ENCODE results near the gene ASZ1.

The ASZ1 gene

DNA sequence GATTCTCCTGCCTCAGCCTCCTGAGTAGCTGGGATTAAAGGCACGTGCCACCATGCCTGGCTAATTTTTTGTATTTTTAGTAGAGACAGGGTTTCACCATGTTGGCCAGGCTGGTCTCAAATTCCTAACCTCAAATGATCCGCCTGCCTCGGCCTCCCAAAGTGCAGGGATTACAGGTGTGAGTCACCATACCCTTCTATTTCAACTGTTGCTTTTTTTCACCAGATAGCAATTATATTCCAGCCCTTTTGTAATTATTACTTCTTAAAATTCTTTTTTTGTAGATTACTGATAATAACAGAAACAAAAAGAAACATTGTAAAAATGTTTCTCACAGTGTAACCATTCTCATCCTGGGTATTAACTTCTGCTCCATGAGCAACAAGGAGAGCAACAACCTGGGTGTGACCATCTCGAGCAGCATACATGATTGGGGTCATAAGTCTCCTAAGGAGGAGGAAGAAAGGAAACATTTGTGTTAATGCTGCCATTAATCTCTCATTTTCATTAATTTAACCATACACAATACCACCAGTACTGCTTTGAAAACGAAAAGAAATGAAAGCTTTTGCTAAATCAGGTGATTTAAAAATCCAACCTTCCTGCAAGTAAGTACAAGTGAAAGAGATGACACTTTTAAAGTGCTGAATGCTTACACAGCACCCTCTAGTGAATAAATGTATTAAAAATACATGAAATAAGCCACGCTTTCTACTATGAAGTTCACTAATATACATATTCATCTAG, 41.8 kb downstream of the ASZ1 start:
- H3K9me3 ChIP-seq (ENCODE audit: control insufficient read depth, insufficient read depth, low read length): no peaks in the 10 kb centered on the region
- H3K4me1 ChIP-seq (ENCODE audit: insufficient read depth, low read length): no peaks in the 10 kb centered on the region
- H3K36me3 ChIP-seq (ENCODE audit: insufficient read depth, low read length): no peaks in the 10 kb centered on the region
- no peak overlapping the region for H3K9ac ChIP-seq (ENCODE audit: low read depth, low read length)

DNA sequence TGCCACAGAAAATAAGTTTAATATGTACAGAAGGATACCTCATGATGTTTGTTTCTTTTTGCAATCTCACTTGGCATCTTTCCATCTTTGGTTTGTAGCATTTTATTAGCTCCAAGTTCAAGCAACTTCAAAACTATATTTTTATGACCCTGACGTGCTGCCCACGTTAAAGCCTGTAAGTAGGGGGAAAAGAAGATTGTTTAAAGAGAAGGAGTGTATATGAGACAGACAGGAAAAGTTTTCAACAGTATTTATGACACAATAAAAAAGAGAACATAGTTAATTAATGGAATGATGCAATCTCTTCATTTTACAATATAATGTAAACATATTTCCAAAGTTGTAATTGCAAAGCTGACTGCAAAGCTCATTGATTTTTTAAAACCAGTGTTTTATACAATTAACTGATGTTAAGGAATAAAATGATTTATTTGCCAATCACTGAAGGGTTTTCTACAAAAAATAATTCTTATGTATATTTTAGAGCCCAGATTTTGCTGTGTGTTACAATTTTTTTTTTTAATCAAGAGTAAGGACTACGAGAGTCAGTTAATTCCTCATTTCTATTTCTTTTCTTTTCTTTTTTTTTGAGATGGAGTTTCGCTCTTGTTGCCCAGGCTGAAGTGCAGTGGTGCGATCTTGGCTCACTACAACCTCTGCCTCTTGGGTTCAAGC, 42.5 kb downstream of the ASZ1 start:
- no peak overlapping the region for H3K9ac ChIP-seq (ENCODE audit: low read depth, low read length)
- H3K36me3 ChIP-seq (ENCODE audit: insufficient read depth, low read length): no peaks in the 10 kb centered on the region
- no peaks in the 10 kb centered on the region for H3K9me3 ChIP-seq (ENCODE audit: control insufficient read depth, insufficient read depth, low read length)
- no peaks in the 10 kb centered on the region for H3K4me1 ChIP-seq (ENCODE audit: insufficient read depth, low read length)

DNA sequence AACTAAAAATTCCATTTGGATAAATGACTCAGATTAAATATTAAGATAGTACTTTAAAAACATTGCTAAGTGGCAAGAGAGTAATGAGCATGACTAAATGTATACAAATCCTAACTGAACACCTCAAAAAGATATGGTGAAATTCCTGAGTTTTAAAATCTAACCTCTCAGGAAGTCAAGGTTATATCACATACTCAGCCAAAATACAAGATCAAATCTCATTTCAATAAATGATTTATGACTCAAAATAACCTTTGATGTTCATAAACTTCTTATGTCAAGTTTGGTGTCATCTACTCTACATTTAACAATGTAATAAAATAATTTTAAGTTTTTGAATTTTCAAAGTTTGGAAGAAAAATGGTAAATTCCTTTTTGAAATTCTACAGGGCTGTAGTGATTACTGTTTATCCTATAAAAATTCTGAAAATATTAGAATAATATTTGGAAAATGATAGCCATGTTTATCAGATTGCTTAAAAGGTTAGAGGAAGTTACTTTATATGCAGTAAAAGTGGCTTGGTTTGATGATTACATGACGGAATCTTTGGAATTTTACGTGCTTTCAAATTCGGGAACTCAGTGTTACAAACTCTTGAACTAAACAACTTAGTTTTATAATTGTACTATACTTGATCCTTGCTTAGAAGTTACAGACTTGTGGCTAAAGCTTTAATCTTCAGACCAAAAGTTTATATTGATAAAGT, 43.7 kb downstream of the ASZ1 start:
- Histone ChIP-seq H3K9me3 (ENCODE audit: control insufficient read depth, insufficient read depth, low read length) (no peaks in the 10 kb centered on the region), H3K4me1 (ENCODE audit: insufficient read depth, low read length) (no peaks in the 10 kb centered on the region), H3K36me3 (ENCODE audit: insufficient read depth, low read length) (no peaks in the 10 kb centered on the region), H3K9ac (ENCODE audit: low read depth, low read length) (no peak overlapping the region)

DNA sequence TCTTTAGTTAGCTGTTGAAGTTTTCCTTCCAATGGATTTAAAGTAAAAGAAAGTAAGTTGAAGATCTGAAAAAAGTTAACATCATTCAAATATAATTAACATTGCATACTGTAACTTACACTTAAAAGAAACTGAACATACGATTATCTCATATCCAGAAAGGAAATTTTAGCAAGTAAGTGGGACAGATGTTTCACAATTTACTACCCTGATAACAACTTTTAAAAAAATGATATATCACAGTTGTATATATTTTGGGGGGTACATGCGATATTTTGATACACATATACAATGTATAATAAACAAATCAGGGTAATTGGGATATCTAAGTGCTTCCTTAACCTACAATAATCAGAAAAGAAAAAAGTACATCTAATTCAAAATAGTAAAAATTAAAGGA, 44.2 kb downstream of the ASZ1 start:
- no peaks in the 10 kb centered on the region for H3K4me1 ChIP-seq (ENCODE audit: insufficient read depth, low read length)
- H3K36me3 ChIP-seq (ENCODE audit: insufficient read depth, low read length): no peaks in the 10 kb centered on the region
- H3K9ac ChIP-seq (ENCODE audit: low read depth, low read length): no peak overlapping the region
- H3K9me3 ChIP-seq (ENCODE audit: control insufficient read depth, insufficient read depth, low read length): no peaks in the 10 kb centered on the region

DNA sequence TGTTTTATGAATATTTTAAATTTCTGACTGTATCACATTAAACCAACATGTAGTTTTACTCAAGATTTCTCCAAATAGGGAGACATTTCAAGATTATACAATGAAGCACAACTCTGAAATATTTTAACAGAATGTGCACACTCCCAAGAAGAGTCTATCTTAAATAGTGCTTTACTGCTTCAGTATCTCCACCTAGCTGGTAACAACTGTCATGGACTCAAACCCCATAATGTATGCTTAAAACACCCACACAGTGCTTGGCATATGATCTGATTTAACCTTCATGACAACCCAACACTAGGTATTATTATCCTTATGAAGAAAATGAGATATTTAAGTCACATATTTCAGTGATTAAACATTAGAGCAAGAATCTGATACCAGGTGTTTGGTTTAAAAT, 45.9 kb downstream of the ASZ1 start:
- Histone ChIP-seq H3K9ac (ENCODE audit: low read depth, low read length) (no peak overlapping the region), H3K4me1 (ENCODE audit: insufficient read depth, low read length) (no peaks in the 10 kb centered on the region), H3K9me3 (ENCODE audit: control insufficient read depth, insufficient read depth, low read length) (no peaks in the 10 kb centered on the region), H3K36me3 (ENCODE audit: insufficient read depth, low read length) (no peaks in the 10 kb centered on the region)

DNA sequence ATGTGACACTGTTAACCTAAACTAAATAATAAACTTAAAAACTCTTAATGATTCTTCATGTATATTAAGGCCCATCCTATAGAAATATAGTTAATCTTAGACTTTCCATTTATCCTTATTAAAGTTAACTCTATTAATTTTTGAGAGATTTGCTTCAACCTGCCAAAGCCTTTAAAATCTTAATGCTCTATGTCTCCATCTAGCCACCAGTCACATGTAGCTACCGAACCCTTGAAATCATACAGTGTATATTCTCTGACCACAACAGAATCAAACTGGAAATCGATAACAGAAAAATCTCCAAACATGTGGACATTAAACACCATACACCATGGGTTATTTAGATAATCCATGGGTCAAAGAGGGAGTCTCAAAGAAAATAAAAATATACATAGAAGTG, 51.9 kb downstream of the ASZ1 start:
- Histone ChIP-seq H3K9ac (ENCODE audit: low read depth, low read length) (no peak overlapping the region), H3K9me3 (ENCODE audit: control insufficient read depth, insufficient read depth, low read length) (no peaks in the 10 kb centered on the region), H3K4me1 (ENCODE audit: insufficient read depth, low read length) (no peaks in the 10 kb centered on the region)

DNA sequence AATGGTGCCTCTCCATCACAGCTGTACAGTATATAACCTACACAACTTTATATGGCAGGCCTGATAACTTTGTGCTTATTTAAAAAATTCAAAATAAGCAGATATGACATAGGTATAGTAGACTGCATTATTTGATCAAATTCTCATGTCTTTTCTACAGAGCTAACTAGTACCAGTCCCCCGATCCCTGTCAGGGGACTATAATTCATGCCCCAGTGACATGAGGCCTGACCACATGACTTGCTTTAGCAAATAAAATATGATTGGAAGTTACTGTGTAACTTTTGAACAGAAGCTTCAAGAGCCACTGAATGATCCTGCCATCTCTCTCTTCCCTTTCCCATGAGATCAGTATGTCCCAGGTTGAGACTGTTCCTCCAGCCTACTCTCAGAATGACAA, 55.2 kb downstream of the ASZ1 start:
- Histone ChIP-seq H3K36me3 (ENCODE audit: insufficient read depth, low read length) (no peaks in the 10 kb centered on the region), H3K4me1 (ENCODE audit: insufficient read depth, low read length) (no peaks in the 10 kb centered on the region), H3K9me3 (ENCODE audit: control insufficient read depth, insufficient read depth, low read length) (no peaks in the 10 kb centered on the region), H3K9ac (ENCODE audit: low read depth, low read length) (no peak overlapping the region)

More for the DNA sequence above, 51.9 kb downstream of the ASZ1 start:
- H3K36me3 ChIP-seq (ENCODE audit: insufficient read depth, low read length): no peaks in the 10 kb centered on the region

DNA sequence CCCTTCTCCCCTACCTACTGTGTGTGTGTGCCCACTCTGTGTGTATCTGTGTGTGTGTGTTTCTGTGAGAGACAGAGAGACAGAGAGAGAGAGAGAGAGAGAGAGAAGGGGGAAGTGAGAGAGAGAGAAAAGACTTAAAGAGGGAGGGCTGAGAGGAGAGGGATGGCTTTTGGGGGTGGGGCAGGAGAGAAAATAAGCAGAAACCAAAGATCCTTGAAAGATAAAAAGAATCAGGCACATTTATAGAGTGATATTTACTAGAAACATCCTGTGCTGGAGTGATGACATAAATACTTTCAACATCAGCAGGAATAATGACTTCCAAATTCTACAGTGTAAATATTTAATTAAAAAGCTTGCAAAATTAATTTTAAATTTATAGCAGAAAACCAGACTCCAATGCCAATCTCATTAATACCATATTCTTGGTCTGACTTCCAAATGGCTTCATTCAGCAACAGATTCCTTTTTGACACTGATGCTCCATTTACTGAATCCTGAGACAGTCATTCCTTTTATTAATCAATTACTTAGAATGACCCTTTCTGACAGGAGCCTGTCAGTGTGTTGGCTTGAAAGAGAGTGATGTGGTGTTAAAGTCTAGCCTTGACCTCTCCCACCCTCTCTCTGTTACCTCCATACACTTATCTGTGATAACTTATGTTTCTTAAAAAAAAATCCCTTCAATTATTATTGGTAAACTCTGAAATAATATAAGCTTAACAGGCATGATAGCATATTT, 62.8 kb downstream of the ASZ1 start:
- no peaks in the 10 kb centered on the region for H3K36me3 ChIP-seq (ENCODE audit: insufficient read depth, low read length)
- no peaks in the 10 kb centered on the region for H3K9me3 ChIP-seq (ENCODE audit: control insufficient read depth, insufficient read depth, low read length)
- H3K4me1 ChIP-seq (ENCODE audit: insufficient read depth, low read length): no peaks in the 10 kb centered on the region
- no peak overlapping the region for H3K9ac ChIP-seq (ENCODE audit: low read depth, low read length)

DNA sequence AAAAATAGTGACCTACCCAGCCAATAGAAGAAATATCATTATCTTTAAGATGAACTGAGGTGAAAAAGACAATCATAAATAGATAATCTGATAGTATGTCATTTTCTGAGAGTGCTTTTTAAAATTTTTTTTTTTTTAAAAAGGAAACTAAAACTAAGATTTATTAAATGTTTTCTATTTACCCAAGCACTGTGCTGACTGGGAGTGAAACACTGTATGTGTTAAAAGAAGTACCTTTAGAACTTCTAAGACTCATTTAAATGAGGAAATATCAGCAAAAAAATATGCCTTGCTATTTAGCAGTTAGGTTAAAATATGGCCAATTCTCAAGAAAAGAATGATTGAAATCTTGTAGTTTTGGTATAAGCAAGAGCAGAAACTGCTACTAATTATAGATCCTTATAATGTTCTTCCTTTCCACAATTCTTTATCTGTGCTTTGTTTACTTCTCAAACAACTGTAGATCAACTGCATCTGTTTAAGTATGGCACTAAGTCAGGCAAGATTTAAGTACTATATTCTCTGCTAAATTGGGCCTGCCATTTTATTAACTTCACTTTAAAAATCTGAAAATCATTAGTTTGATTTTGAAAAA, 64.9 kb downstream of the ASZ1 start:
- H3K9ac ChIP-seq (ENCODE audit: low read depth, low read length): no peak overlapping the region
- no peaks in the 10 kb centered on the region for H3K9me3 ChIP-seq (ENCODE audit: control insufficient read depth, insufficient read depth, low read length)
- H3K4me1 ChIP-seq (ENCODE audit: insufficient read depth, low read length): no peaks in the 10 kb centered on the region
- no peaks in the 10 kb centered on the region for H3K36me3 ChIP-seq (ENCODE audit: insufficient read depth, low read length)

DNA sequence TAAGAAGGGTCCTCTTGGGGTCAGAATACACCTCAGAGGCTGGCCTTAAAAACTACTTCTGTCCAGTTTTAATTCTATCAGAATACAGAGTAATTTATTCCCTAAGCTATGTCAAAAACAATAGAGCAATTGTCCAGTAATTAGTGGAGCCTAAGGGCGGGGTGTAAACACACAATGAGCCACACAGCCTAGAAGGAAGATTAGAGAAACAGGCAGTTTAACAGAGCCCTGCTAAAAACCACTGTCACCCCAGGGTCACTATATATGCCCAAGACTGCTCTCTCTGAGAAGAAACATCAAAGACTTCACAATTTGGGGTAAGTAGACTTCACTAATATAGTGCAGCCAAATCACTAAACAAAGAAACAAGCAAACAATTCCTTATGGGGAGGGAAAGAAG, 77.3 kb downstream of the ASZ1 start:
- no peaks in the 10 kb centered on the region for H3K9me3 ChIP-seq (ENCODE audit: control insufficient read depth, insufficient read depth, low read length)
- H3K4me1 ChIP-seq (ENCODE audit: insufficient read depth, low read length): no peaks in the 10 kb centered on the region
- no peaks in the 10 kb centered on the region for H3K36me3 ChIP-seq (ENCODE audit: insufficient read depth, low read length)
- no peak overlapping the region for H3K9ac ChIP-seq (ENCODE audit: low read depth, low read length)

DNA sequence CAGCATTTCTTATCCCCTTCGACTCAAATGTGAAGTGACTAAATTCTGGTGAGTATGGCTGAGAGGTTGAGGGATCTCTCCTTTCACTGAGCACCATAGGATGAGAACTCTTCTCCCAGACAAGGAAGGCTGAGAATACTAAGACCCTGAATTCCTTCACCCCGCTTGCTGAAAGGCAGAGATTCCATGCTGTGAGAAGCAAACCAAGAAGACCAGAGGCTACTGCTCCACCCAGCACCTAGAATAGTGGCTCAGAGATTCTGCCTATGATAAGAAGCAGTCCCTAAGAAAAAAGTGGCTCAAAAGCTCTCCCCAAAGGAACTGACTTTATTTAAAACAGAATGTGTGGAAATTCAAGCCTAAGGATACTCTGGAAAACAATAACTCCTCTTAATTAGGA, 77.7 kb downstream of the ASZ1 start:
- no peaks in the 10 kb centered on the region for H3K4me1 ChIP-seq (ENCODE audit: insufficient read depth, low read length)
- no peaks in the 10 kb centered on the region for H3K9me3 ChIP-seq (ENCODE audit: control insufficient read depth, insufficient read depth, low read length)
- H3K9ac ChIP-seq (ENCODE audit: low read depth, low read length): no peak overlapping the region
- H3K36me3 ChIP-seq (ENCODE audit: insufficient read depth, low read length): no peaks in the 10 kb centered on the region

DNA sequence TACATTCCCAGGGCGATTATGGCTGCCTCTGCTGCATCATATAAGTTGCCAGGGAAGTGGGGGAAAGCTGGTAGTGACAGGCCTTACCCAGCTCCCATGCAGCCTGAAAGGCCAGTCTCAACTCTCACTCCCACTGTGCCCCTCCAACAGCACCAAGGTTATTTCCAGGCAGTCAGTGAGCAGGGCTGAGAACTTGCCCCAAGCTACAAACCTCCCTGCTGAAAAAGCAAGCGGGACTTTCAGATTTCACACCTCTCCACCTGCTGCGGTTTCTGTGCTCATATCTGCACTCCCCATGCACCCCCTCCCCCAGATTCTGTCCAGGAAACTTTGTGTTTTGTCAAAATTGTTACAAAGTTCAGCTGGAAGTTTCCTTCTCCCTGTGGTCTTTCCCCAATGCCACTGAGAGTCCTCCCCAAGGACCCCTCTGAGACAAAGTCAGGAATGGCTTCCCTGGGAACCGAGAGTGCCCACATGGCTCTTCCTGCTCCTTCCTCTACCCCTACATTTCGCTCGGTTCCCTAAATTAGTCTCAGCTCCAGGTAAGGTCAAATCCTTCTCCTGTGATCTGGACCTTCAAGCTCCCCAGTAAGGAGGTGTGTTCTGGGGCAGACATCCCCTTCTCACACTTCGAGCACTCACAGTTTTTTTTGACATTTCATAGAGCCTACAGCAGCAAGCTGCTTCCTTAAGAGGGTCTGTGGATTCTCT, 79.2 kb downstream of the ASZ1 start:
- Histone ChIP-seq H3K36me3 (ENCODE audit: insufficient read depth, low read length) (no peaks in the 10 kb centered on the region), H3K4me1 (ENCODE audit: insufficient read depth, low read length) (no peaks in the 10 kb centered on the region), H3K9me3 (ENCODE audit: control insufficient read depth, insufficient read depth, low read length) (no peaks in the 10 kb centered on the region), H3K9ac (ENCODE audit: low read depth, low read length) (no peak overlapping the region)

DNA sequence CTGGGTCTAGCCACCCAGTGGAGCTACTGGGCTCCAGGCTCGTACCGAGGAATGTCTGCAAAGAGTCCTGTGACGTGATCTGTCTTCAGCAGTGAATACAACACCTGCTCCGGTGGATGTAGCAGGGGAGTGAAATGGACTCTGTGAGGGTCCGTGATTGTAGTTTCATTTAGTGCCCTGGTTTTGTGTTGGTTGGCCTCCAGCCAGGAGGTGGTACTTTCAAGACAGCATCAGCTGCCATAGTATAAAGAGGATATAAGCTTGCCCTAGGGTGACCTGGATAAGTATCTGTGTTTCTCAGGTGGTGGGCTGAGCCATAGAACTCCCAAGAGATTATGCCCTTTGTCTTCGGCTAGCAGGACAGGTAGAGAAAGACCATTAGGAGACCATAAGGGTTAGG, 79.8 kb downstream of the ASZ1 start:
- H3K9me3 ChIP-seq (ENCODE audit: control insufficient read depth, insufficient read depth, low read length): no peaks in the 10 kb centered on the region
- no peaks in the 10 kb centered on the region for H3K4me1 ChIP-seq (ENCODE audit: insufficient read depth, low read length)
- H3K9ac ChIP-seq (ENCODE audit: low read depth, low read length): no peak overlapping the region
- no peaks in the 10 kb centered on the region for H3K36me3 ChIP-seq (ENCODE audit: insufficient read depth, low read length)

DNA sequence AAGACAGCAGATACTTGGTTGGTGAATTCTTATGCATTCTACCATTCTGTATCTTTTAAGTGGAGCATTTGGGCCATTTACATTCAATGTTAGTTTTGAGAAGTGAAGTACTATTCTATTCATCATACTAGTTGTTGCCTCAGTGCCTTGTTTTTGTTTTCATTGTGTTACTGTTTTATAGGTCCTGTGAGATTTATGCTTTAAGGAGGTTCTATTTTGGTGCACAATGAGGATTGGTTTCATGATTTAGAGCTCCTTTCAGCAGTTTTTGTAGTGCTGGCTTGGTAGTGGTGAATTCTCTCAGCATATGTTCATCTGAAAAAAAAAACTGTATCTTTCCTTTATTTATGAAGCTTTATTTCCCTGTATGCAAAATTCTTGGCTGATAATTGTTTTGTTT, 81.1 kb downstream of the ASZ1 start:
- no peaks in the 10 kb centered on the region for H3K9me3 ChIP-seq (ENCODE audit: control insufficient read depth, insufficient read depth, low read length)
- H3K36me3 ChIP-seq (ENCODE audit: insufficient read depth, low read length): no peaks in the 10 kb centered on the region
- no peaks in the 10 kb centered on the region for H3K4me1 ChIP-seq (ENCODE audit: insufficient read depth, low read length)
- H3K9ac ChIP-seq (ENCODE audit: low read depth, low read length): no peak overlapping the region
